Osteoblast (primary cell): ENCODE results near the gene SLCO1A2. TPM values are rescaled to one million over a fixed set of nuclear protein-coding genes. Genes with fewer than 3 reads are reported as not detected.

Experiments used
- DNase-seq: peaks from one replicate; pipeline ENCODE4 v3.0.0; 2011; ENCODE audit warnings: low spot score, mixed read lengths; ENCODE audit not compliant: insufficient read length; ENCODE audit errors: missing footprints
- H2AFZ ChIP-seq: 2 replicates; pipeline ENCODE4 v1.6.0; 2011; ENCODE audit warnings: mild to moderate bottlenecking, low read length
- H3K27ac ChIP-seq: 2 replicates; pipeline ENCODE4 v1.5.1; 2011; ENCODE audit warnings: mild to moderate bottlenecking, low read depth, low read length, moderate library complexity
- H3K27me3 ChIP-seq: 2 replicates; pipeline ENCODE4 v1.6.0; 2012; ENCODE audit warnings: mild to moderate bottlenecking, control low read depth, inconsistent platforms, low read length, moderate library complexity; ENCODE audit not compliant: insufficient read depth
- H3K36me3 ChIP-seq: 2 replicates; pipeline ENCODE4 v1.5.1; 2011; ENCODE audit warnings: mild to moderate bottlenecking, low read length, control low read depth, moderate library complexity; ENCODE audit not compliant: insufficient read depth
- H3K4me1 ChIP-seq: 2 replicates; pipeline ENCODE4 v1.5.1; 2011; ENCODE audit warnings: mild to moderate bottlenecking, low read length, control low read depth, moderate library complexity; ENCODE audit not compliant: insufficient read depth
- H3K4me2 ChIP-seq: 2 replicates; pipeline ENCODE4 v1.6.0; 2011; ENCODE audit warnings: mild to moderate bottlenecking, low read length; ENCODE audit not compliant: insufficient read depth
- H3K4me3 ChIP-seq: fragments of 200-600 bp; sonication (generic); 3 replicates; pipeline ENCODE4 v1.5.1; 2012; ENCODE audit warnings: mild to moderate bottlenecking, low read length, inconsistent platforms; ENCODE audit not compliant: insufficient read depth
- H3K79me2 ChIP-seq: 2 replicates; pipeline ENCODE4 v1.6.0; 2012; ENCODE audit warnings: mild to moderate bottlenecking, low read length, control low read depth, inconsistent platforms; ENCODE audit not compliant: insufficient read depth
- H3K9me3 ChIP-seq: 2 replicates; pipeline ENCODE4 v1.5.1; 2011; ENCODE audit warnings: low read depth, low read length, control low read depth
- H4K20me1 ChIP-seq: 2 replicates; pipeline ENCODE4 v1.6.0; 2012; ENCODE audit warnings: mild to moderate bottlenecking, low read length, control low read depth; ENCODE audit not compliant: insufficient read depth
- total RNA-seq: library from RNA; depleted of rRNA; stranded (reverse); fragments of >200 nt; gene quantifications from 2 replicates; pipeline ENCODE4 v1.2.3, GENCODE V29; 2012
- TF ChIP-seq, protein P1 (sequence below): IDR thresholded peaks from 2 replicates; pipeline ENCODE4 v1.5.1; 2011; ENCODE audit warnings: mild to moderate bottlenecking, low read depth, low read length, moderate library complexity; ENCODE audit errors: extremely low read depth

Gene SLCO1A2
- total RNA-seq, 1 donor: not detected

DNA sequence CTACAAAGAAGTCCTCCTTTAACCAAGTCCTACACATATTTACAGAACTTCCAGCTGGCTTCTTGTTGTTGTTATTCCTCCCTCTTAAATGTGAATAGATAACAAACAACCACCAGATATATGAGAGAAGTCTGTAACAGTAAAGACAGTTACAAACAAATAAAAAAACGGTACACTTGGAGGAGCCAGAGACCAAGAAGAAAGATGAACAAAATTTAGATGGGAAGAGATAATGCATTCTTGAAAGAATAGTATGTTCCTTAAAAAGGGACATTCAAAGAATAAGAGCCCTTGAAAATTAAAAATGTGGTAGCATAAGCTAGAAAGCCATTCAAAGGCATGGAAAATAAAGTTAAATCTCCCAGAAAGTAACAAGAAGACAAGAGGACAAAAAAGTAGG, 25.9 kb downstream of the SLCO1A2 start:
- Histone ChIP-seq H3K27me3 (no peaks in the 10 kb centered on the region), H3K4me1 (no peaks in the 10 kb centered on the region), H3K4me3 (no peak overlapping the region), H2AFZ (no peak overlapping the region), H3K36me3 (no peaks in the 10 kb centered on the region), H3K27ac (no peak overlapping the region), H3K4me2 (no peak overlapping the region), H4K20me1 (no peaks in the 10 kb centered on the region), H3K9me3 (no peaks in the 10 kb centered on the region), H3K79me2 (no peaks in the 10 kb centered on the region)
- DNase-seq: no peak
- TF ChIP-seq, protein P1, sequence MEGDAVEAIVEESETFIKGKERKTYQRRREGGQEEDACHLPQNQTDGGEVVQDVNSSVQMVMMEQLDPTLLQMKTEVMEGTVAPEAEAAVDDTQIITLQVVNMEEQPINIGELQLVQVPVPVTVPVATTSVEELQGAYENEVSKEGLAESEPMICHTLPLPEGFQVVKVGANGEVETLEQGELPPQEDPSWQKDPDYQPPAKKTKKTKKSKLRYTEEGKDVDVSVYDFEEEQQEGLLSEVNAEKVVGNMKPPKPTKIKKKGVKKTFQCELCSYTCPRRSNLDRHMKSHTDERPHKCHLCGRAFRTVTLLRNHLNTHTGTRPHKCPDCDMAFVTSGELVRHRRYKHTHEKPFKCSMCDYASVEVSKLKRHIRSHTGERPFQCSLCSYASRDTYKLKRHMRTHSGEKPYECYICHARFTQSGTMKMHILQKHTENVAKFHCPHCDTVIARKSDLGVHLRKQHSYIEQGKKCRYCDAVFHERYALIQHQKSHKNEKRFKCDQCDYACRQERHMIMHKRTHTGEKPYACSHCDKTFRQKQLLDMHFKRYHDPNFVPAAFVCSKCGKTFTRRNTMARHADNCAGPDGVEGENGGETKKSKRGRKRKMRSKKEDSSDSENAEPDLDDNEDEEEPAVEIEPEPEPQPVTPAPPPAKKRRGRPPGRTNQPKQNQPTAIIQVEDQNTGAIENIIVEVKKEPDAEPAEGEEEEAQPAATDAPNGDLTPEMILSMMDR: no peak

DNA sequence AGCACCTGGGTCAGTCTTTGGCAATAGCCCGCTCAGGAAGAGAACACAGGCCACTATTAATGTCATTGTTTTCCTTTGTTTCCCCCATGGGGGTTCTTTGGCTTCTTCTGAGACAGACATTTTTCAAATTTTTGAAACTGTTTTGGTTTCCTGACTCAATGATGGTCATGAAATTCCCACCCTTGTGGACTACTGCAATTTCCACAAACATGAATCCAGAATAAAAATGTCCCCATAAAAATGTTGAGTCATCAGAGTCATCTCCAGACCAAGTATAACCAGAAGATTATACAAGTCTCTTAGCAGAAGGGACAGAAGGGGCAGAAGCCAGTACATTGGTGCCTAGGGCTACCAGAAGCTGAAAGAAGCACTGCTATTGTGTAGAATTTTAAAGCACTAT, 29.1 kb downstream of the SLCO1A2 start:
- no peak overlapping the region for H2AFZ ChIP-seq
- no peaks in the 10 kb centered on the region for H3K36me3 ChIP-seq
- TF ChIP-seq, protein P1: no peak
- H3K79me2 ChIP-seq: no peaks in the 10 kb centered on the region
- no peaks in the 10 kb centered on the region for H3K4me1 ChIP-seq
- no peaks in the 10 kb centered on the region for H3K27me3 ChIP-seq
- no peaks in the 10 kb centered on the region for H3K9me3 ChIP-seq
- no peak overlapping the region for H3K4me3 ChIP-seq
- H3K4me2 ChIP-seq: no peak overlapping the region
- H3K27ac ChIP-seq: no peak overlapping the region
- no peaks in the 10 kb centered on the region for H4K20me1 ChIP-seq
- DNase-seq: peak; percentile 34

DNA sequence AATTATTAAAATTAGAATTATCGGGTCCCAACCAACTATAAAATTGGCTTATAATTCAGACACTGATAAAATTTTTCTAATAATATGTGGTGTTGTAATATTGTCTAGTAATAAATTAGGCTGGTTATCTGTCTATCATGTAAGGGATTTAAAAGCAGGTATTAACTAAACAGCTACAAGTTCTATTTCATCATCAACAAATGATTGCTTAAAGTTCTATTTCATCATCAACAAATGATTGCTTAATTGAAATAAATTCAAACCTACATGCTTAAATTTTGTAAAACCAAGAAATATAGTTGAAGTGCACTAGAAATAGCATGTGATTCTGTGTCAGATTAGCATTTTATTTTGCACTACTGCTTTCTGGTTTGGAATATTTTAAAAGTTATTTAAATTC, 34.1 kb downstream of the SLCO1A2 start:
- Histone ChIP-seq H3K27ac (no peak overlapping the region), H3K9me3 (no peaks in the 10 kb centered on the region), H3K27me3 (no peaks in the 10 kb centered on the region), H3K36me3 (no peaks in the 10 kb centered on the region), H3K4me1 (no peaks in the 10 kb centered on the region), H4K20me1 (no peaks in the 10 kb centered on the region), H2AFZ (no peak overlapping the region), H3K4me3 (no peak overlapping the region), H3K79me2 (no peaks in the 10 kb centered on the region), H3K4me2 (no peak overlapping the region)
- DNase-seq: no peak
- TF ChIP-seq, protein P1: no peak

DNA sequence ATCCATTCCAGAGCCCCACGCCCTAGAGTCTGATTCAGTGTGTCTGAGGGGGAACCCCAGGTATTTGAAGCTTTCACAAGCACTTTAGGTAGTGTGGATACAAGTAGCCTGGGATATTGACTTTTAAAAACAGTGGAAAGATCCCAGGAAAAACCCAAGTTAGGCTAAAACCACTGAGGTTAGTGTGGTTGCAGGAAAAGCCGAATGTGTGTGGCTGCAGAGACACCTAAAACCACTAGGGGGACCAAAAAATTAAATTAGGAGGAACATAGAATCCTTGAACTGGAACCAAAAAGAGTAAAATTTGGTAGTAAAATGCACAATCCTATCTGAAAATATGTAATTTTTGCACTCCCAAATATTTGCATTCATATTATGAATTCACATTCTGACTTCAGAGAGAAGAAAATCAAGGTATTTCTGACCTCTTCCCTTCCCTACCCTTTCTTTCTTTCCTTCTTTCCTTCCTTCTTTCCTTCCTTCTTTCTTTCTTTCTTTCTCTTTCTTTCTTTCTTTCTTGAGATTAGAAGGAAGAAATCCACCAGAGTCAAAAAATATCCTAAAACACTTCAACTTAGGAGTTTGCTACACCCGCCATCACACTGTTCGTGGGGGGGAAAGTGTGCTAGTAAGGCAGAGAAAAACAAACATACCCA, 37.8 kb downstream of the SLCO1A2 start:
- Histone ChIP-seq H3K4me2 (peak overlapping the region; percentile 14), H3K79me2 (no peaks in the 10 kb centered on the region), H3K27ac (no peak overlapping the region), H3K27me3 (no peaks in the 10 kb centered on the region), H3K9me3 (no peaks in the 10 kb centered on the region), H3K4me3 (no peak overlapping the region), H4K20me1 (no peaks in the 10 kb centered on the region), H3K4me1 (no peaks in the 10 kb centered on the region), H2AFZ (peak overlapping the region; percentile 74), H3K36me3 (no peaks in the 10 kb centered on the region)
- no peak for DNase-seq
- TF ChIP-seq, protein P1: peak; percentile 86
